HL-60 (cell line): Measurements from ENCODE around the gene MDM4.

Experiments
- DNase-seq, 2 experiments: peaks; one replicate each; pipeline ENCODE4 v3.0.0-alpha.2; 2010 to 2020; ENCODE audit warnings: low read depth in 1 of 2, low spot score in 1 of 2
- H3K27ac ChIP-seq: fragments of 250-450 bp; sonication (Bioruptor Pico); replicated peaks from 2 replicates; pipeline ENCODE4 v1.5.1; 2020; ENCODE audit warnings: mild to moderate bottlenecking, moderate library complexity
- H3K27me3 ChIP-seq: fragments of 250-450 bp; sonication (Bioruptor Pico); 2 replicates; pipeline ENCODE4 v1.5.1; 2021; ENCODE audit warnings: mild to moderate bottlenecking, moderate library complexity; ENCODE audit not compliant: insufficient read depth, poor library complexity, severe bottlenecking
- H3K4me3 ChIP-seq: replicated peaks from 2 replicates; pipeline ENCODE4 v1.5.1; 2011; ENCODE audit warnings: mild to moderate bottlenecking, control low read depth, low read length; ENCODE audit not compliant: insufficient read depth
- GABPA ChIP-seq: IDR thresholded peaks from 2 replicates; pipeline ENCODE4 v1.6.1; 2012; ENCODE audit warnings: low read depth
- POLR2AphosphoS5 ChIP-seq: IDR thresholded peaks from 2 replicates; pipeline ENCODE4 v1.6.1; 2012; ENCODE audit warnings: low read depth
- REST ChIP-seq: IDR thresholded peaks from 2 replicates; pipeline ENCODE4 v1.6.1; 2012; ENCODE audit warnings: low read depth; ENCODE audit not compliant: insufficient replicate concordance
- SPI1 ChIP-seq: IDR thresholded peaks from 2 replicates; pipeline ENCODE4 v1.6.1; 2012; ENCODE audit warnings: low read depth, mild to moderate bottlenecking, borderline replicate concordance
- TF ChIP-seq, protein P1 (sequence below): IDR thresholded peaks from one replicate; pipeline ENCODE4 v1.5.1; 2011; ENCODE audit warnings: low read length, control low read depth, inconsistent platforms; ENCODE audit not compliant: insufficient read depth

MDM4 gene

GRCh38 chr1:204579681-204580080, 63.5 kb downstream of the MDM4 start:
- TF ChIP-seq GABPA = no peak
- TF ChIP-seq, protein P1, sequence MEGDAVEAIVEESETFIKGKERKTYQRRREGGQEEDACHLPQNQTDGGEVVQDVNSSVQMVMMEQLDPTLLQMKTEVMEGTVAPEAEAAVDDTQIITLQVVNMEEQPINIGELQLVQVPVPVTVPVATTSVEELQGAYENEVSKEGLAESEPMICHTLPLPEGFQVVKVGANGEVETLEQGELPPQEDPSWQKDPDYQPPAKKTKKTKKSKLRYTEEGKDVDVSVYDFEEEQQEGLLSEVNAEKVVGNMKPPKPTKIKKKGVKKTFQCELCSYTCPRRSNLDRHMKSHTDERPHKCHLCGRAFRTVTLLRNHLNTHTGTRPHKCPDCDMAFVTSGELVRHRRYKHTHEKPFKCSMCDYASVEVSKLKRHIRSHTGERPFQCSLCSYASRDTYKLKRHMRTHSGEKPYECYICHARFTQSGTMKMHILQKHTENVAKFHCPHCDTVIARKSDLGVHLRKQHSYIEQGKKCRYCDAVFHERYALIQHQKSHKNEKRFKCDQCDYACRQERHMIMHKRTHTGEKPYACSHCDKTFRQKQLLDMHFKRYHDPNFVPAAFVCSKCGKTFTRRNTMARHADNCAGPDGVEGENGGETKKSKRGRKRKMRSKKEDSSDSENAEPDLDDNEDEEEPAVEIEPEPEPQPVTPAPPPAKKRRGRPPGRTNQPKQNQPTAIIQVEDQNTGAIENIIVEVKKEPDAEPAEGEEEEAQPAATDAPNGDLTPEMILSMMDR = no peak
- no peak for TF ChIP-seq POLR2AphosphoS5
- no peak for TF ChIP-seq SPI1
- no peak for TF ChIP-seq REST
- H3K27me3 ChIP-seq = no peaks in the 10 kb centered on the region
- no peak for DNase-seq
- H3K4me3 ChIP-seq = no peak overlapping the region
- H3K27ac ChIP-seq = no peak overlapping the region

- Histone ChIP-seq H3K27ac (no peak overlapping the region), H3K4me3 (no peak overlapping the region), H3K27me3 (no peaks in the 10 kb centered on the region)
- TF ChIP-seq SPI1 = no peak
- TF ChIP-seq, protein P1 = no peak
- TF ChIP-seq REST = no peak
- TF ChIP-seq GABPA = no peak
- TF ChIP-seq POLR2AphosphoS5 = no peak
- DNase-seq = no peak
Measured at GRCh38 chr1:204580862-204581261, 64.7 kb downstream of the MDM4 start.

DNA sequence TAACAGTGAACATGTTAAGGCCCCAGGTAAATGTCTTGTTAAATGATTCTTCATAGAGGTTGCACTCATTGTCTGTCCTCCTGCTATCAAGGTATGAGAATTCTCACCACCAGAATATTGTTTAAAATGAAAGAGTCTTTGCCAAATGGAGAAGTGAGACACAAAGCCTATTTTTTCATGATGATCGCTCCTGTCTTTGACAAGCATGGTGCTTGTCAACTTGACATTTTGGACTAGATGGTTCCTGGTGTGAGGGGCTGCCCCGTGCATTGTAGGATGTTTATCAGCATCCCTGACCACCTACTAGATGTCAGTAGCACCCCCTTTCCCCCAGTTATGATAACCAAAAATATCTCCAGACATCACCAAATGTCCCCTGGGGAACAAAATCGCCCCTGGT, 65.6 kb downstream of the MDM4 start:
- H3K27me3 ChIP-seq = no peaks in the 10 kb centered on the region
- DNase-seq = no peak
- TF ChIP-seq GABPA (no peak), POLR2AphosphoS5 (no peak), SPI1 (no peak), REST (no peak)
- TF ChIP-seq, protein P1 = no peak

More for the DNA sequence above, 65.6 kb downstream of the MDM4 start:
- H3K4me3 ChIP-seq = no peak overlapping the region
- no peak overlapping the region for H3K27ac ChIP-seq
